HepG2 (cell line): ENCODE results near the gene IFT122. TPM values are rescaled to one million over a fixed set of nuclear protein-coding genes. Genes with fewer than 3 reads are reported as not detected.

Experiments
- AHDC1 ChIP-seq: sonication (generic); formaldehyde crosslinking; IDR thresholded peaks from 2 replicates; pipeline ENCODE4 v1.5.1; 2020; ENCODE audit warnings: mild to moderate bottlenecking, missing genetic modification reagents, borderline replicate concordance
- BCL6 ChIP-seq: IDR thresholded peaks from 2 replicates; pipeline ENCODE4 v1.6.1; 2016; ENCODE audit warnings: missing genetic modification reagents, missing compliant biosample characterization
- CREB1 ChIP-seq, 2 experiments: fragments of 450-650 bp in 1 of 2; IDR thresholded peaks; 2 replicates each; pipeline ENCODE4 v1.6.1; 2016 to 2017; ENCODE audit warnings: control low read depth in 1 of 2, mild to moderate bottlenecking in 1 of 2, missing compliant biosample characterization in 1 of 2, missing genetic modification characterization in 1 of 2
- ESRRA ChIP-seq: sonication (generic); formaldehyde crosslinking; IDR thresholded peaks from 2 replicates; pipeline ENCODE4 v1.5.1; 2020; ENCODE audit warnings: mild to moderate bottlenecking, low read depth, missing genetic modification reagents
- FOSL2 ChIP-seq: sonication (generic); formaldehyde crosslinking; IDR thresholded peaks from 2 replicates; pipeline ENCODE4 v1.4.0; 2020; ENCODE audit warnings: missing genetic modification reagents
- FOXC1 ChIP-seq: sonication (generic); formaldehyde crosslinking; IDR thresholded peaks from 2 replicates; pipeline ENCODE4 v1.8.0; 2022; ENCODE audit warnings: mild to moderate bottlenecking, missing genetic modification reagents, borderline replicate concordance
- HIC2 ChIP-seq: sonication (generic); formaldehyde crosslinking; IDR thresholded peaks from 2 replicates; pipeline ENCODE4 v1.9.0; 2022; ENCODE audit warnings: low read depth, missing genetic modification reagents
- MIXL1 ChIP-seq: IDR thresholded peaks from 2 replicates; pipeline ENCODE4 v1.6.1; 2016
- SOX6 ChIP-seq, 2 experiments: fragments of 450-650 bp in 1 of 2; sonication (generic) in 1 of 2; formaldehyde crosslinking in 1 of 2; IDR thresholded peaks; 2 replicates each; pipeline versions ENCODE4 v1.4.0 to v1.6.1; 2017 to 2020; ENCODE audit warnings: antibody characterized with exemption in 1 of 2, mild to moderate bottlenecking in 1 of 2, missing genetic modification reagents in 1 of 2
- THAP11 ChIP-seq: IDR thresholded peaks from 2 replicates; pipeline ENCODE4 v1.6.1; 2016; ENCODE audit warnings: missing biosample characterization, missing genetic modification reagents
- ZFX ChIP-seq: sonication (generic); formaldehyde crosslinking; IDR thresholded peaks from 2 replicates; pipeline ENCODE4 v1.4.0; 2020; ENCODE audit warnings: mild to moderate bottlenecking, low read depth, missing genetic modification reagents, moderate library complexity
- ZMYM3 ChIP-seq: sonication (generic); formaldehyde crosslinking; IDR thresholded peaks from 2 replicates; pipeline ENCODE4 v1.5.1; 2020; ENCODE audit warnings: mild to moderate bottlenecking, missing genetic modification reagents
- ZNF441 ChIP-seq: sonication (generic); formaldehyde crosslinking; IDR thresholded peaks from 2 replicates; pipeline ENCODE4 v1.7.0; 2021; ENCODE audit warnings: missing genetic modification reagents, borderline replicate concordance
- ZNF546 ChIP-seq: sonication (generic); formaldehyde crosslinking; conservative IDR thresholded peaks from 2 replicates; pipeline ENCODE4 v1.8.1; 2023; ENCODE audit warnings: mild to moderate bottlenecking, missing genetic modification reagents
- ZNF563 ChIP-seq: sonication (generic); formaldehyde crosslinking; IDR thresholded peaks from 2 replicates; pipeline ENCODE4 v1.8.0; 2022; ENCODE audit warnings: mild to moderate bottlenecking, moderate library complexity, missing genetic modification reagents
- ZNF816 ChIP-seq: sonication (generic); formaldehyde crosslinking; IDR thresholded peaks from 2 replicates; pipeline ENCODE4 v1.8.0; 2022; ENCODE audit warnings: missing genetic modification reagents, mild to moderate bottlenecking, borderline replicate concordance
- polyA plus RNA-seq, 8 experiments: library from polyadenylated mRNA; depleted of rRNA in 3 of 8; stranded (reverse) in 7 of 8; unstranded in 1 of 8; fragments of >200 nt; fragmentation: Illumina TruSeq in 4 of 8; extraction: Trizol in 4 of 8; gene quantifications; 2 replicates each; pipeline versions ENCODE4 v1.2.1 to v1.2.3, GENCODE V29; 2011 to 2016; ENCODE audit warnings: low read depth in 4 of 8, missing spikeins in 1 of 8, mixed read lengths in 1 of 8; ENCODE audit not compliant: insufficient read depth in 1 of 8
- total RNA-seq, 5 experiments: library from RNA; depleted of rRNA; stranded (reverse); fragments of >200 nt; fragmentation: Illumina TruSeq; extraction: Trizol; gene quantifications; 2 replicates each; pipeline ENCODE4 v1.2.3, GENCODE V29; 2016; ENCODE audit warnings: low read depth in 1 of 5
- TF ChIP-seq, protein P1 (sequence below): sonication (generic); formaldehyde crosslinking; IDR thresholded peaks from 2 replicates; pipeline ENCODE4 v1.5.0; 2020; ENCODE audit warnings: missing genetic modification reagents
- TF ChIP-seq, protein P2 (sequence below): sonication (generic); formaldehyde crosslinking; IDR thresholded peaks from 2 replicates; pipeline ENCODE4 v1.5.1; 2020; ENCODE audit warnings: missing genetic modification reagents, mild to moderate bottlenecking, borderline replicate concordance

The IFT122 gene
- total and polyA plus RNA-seq, 2 of the 13 experiments (the other 11 are each of a cell fraction or from before 2014, with no cell fraction given), result 10.1 to 10.3 TPM

- TF ChIP-seq SOX6 (IDR thresholded peaks at IDR 0.05) (no peak), SOX6 (CRISPR knock-in tag; IDR thresholded peaks at IDR 0.05) (peak; percentile 38; the same call in 1 of the 2 replicates), ZFX (peak; percentile 35), THAP11 (CRISPR knock-in tag) (no peak), ZNF546 (CRISPR knock-in tag) (0 out of 2 replicates have a peak, but pooled peaks have one; percentile 53), AHDC1 (CRISPR knock-in tag) (peak; percentile 62; the same call in 1 of the 2 replicates), MIXL1 (CRISPR knock-in tag) (peak; percentile 31; the same call in 1 of the 2 replicates), ESRRA (CRISPR knock-in tag) (0 out of 2 replicates have a peak, but pooled peaks have one; percentile 51), ZNF563 (CRISPR knock-in tag) (no peak), ZNF816 (CRISPR knock-in tag) (peak; percentile 35; the same call in 1 of the 2 replicates), CREB1 (IDR thresholded peaks at IDR 0.05) (no peak), CREB1 (CRISPR knock-in tag; IDR thresholded peaks at IDR 0.05) (peak; percentile 32; the same call in 1 of the 2 replicates), FOSL2 (CRISPR knock-in tag) (peak; percentile 69), HIC2 (CRISPR knock-in tag) (peak; percentile 30; the same call in 1 of the 2 replicates), ZNF441 (CRISPR knock-in tag) (no peak), BCL6 (peak; percentile 30; the same call in 1 of the 2 replicates), FOXC1 (CRISPR knock-in tag) (0 out of 2 replicates have a peak, but pooled peaks have one; percentile 12), ZMYM3 (CRISPR knock-in tag) (0 out of 2 replicates have a peak, but pooled peaks have one; percentile 2)
- TF ChIP-seq, protein P1, sequence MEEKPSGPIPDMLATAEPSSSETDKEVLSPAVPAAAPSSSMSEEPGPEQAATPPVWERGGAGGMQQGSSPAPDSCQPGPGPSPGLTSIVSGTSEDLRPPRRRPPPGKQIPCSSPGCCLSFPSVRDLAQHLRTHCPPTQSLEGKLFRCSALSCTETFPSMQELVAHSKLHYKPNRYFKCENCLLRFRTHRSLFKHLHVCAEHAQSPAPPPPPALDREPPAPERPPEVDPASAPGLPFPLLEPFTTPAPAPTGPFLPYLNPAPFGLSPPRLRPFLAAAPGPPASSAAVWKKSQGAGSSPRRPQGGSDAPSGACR (CRISPR knock-in tag), result peak; percentile 47; the same call in 1 of the 2 replicates
- TF ChIP-seq, protein P2, sequence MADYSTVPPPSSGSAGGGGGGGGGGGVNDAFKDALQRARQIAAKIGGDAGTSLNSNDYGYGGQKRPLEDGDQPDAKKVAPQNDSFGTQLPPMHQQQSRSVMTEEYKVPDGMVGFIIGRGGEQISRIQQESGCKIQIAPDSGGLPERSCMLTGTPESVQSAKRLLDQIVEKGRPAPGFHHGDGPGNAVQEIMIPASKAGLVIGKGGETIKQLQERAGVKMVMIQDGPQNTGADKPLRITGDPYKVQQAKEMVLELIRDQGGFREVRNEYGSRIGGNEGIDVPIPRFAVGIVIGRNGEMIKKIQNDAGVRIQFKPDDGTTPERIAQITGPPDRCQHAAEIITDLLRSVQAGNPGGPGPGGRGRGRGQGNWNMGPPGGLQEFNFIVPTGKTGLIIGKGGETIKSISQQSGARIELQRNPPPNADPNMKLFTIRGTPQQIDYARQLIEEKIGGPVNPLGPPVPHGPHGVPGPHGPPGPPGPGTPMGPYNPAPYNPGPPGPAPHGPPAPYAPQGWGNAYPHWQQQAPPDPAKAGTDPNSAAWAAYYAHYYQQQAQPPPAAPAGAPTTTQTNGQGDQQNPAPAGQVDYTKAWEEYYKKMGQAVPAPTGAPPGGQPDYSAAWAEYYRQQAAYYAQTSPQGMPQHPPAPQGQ, result no peak
Measured at GRCh38 chr3:129534428-129535027, 94.5 kb downstream of the IFT122 start (continued).
